ENCODE data around the gene KCND1.

The KCND1 gene

GRCh38 chrX:48937054-48937907, 34.4 kb downstream of the KCND1 start:
- no peak for TF ChIP-seq CTCF (IDR thresholded peaks at IDR 0.05; ENCODE audit: low read depth, low read length)
- no peak for DNase-seq (ENCODE audit: extremely low read depth, low read depth)

- no peak for TF ChIP-seq CTCF (IDR thresholded peaks at IDR 0.05; ENCODE audit: low read depth, low read length)
- no peak for DNase-seq (ENCODE audit: extremely low read depth, low read depth)
Observed at GRCh38 chrX:48936429-48937053, 35.1 kb downstream of the KCND1 start.

GRCh38 chrX:48935301-48935670, 36.4 kb downstream of the KCND1 start:
- no peak for DNase-seq (ENCODE audit: extremely low read depth, low read depth)
- no peak for TF ChIP-seq CTCF (IDR thresholded peaks at IDR 0.05; ENCODE audit: low read depth, low read length)

GRCh38 chrX:48934581-48935300, 36.9 kb downstream of the KCND1 start:
- TF ChIP-seq CTCF (IDR thresholded peaks at IDR 0.05; ENCODE audit: low read depth, low read length): no peak
- DNase-seq (ENCODE audit: extremely low read depth, low read depth): no peak

DNA sequence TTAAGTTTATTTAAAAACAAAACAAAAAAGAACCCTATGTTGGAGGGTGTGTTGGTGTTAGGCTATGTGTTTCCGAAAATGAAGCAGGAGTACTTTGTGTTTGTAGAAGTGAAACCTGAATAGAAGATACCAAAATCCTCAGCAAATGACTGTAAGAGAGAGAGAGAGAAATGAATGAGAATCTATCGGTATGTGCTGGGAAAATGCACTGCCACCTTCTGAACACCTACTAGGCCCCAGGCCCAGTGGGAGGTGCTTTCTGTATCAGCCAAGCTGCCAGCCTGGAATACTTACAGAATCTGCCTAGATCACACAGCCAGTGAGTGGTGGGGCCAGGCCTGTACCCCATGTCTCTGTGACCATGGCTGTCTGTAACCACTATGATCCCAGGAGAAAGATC, 37.9 kb downstream of the KCND1 start:
- no peak for TF ChIP-seq CTCF (IDR thresholded peaks at IDR 0.05; ENCODE audit: low read depth, low read length)

GRCh38 chrX:48927736-48928382, 43.8 kb downstream of the KCND1 start:
- TF ChIP-seq CTCF (IDR thresholded peaks at IDR 0.05; ENCODE audit: low read depth, low read length): no peak
- DNase-seq (ENCODE audit: extremely low read depth, low read depth): no peak

More for the DNA sequence above, 37.9 kb downstream of the KCND1 start:
- DNase-seq (ENCODE audit: extremely low read depth, low read depth): no peak
